Hematopoietic multipotent progenitor cell treated with erythropoietin and hydrocortisone succinate and interleukin-3 and kit ligand, for 4 days (in vitro differentiated cells): ENCODE results near the gene CNTNAP2.

ENCODE experiments used
- DNase-seq: peaks from one replicate; pipeline ENCODE4 v3.0.0-alpha.2; 2015

The CNTNAP2 gene

DNA sequence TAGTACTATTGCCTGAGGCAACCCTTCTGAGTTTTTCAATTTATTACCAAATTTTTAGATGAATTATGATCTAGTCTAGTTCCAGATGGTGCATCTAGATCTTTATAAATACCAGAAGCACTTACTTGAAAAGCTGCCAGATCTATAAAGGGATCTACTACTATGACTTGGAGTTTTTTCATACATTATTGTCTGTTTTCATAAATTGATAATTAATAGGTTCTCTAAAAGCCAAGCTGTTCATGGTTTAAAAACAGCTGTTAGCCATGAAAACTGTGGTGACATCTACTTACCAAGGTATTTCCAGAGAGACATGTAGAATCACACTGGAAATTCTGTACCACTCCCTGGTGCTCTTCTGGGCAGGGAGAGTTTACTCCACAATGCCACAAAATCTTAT lies 1687.4 kb downstream of the CNTNAP2 start:
- peak; percentile 6 for DNase-seq

DNA sequence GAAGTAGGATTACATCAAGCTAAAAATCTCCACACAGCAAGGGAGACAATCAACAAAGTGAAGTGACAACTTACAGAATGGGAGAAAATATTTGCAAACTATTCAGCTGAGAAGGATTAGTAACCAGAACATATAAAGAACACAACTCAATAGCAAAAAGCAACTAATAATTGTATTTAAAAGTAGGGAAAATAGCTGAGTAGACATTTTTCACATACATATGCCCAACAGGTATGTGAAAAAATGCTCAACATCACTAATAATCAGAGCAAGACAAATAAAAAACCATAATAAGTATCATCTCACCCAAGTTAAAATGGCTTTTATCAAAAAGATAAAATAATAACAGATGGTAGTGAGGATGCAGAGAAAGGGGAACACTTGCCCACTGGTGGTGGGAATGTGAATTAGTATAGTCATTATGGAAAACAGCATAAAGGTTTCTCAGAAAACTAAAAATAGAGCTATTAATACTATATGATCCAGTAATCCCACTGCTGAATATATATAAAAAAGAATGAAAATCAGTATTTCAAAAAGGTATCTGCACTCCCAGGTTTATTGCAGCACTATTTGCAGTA lies 1689.5 kb downstream of the CNTNAP2 start:
- no peak for DNase-seq

DNA sequence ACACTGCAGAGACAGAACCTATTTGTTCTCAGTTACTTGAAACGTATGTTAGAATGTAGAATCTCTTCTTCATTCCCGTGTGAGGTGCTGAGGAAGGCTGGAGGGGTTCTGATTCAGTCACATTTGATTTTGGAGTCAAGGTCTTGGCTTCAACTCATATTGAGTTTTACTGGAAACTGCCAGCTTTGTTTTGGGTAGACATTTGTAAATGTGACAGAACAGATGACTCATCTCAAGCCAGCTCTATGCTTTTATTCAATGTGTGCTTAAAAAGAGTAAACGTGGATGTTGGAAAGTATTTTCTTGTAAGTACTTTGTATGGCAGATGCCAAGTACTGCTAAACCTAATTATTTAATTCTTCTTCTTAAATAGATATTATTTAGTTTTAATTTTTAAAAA lies 1693.2 kb downstream of the CNTNAP2 start:
- DNase-seq: no peak

DNA sequence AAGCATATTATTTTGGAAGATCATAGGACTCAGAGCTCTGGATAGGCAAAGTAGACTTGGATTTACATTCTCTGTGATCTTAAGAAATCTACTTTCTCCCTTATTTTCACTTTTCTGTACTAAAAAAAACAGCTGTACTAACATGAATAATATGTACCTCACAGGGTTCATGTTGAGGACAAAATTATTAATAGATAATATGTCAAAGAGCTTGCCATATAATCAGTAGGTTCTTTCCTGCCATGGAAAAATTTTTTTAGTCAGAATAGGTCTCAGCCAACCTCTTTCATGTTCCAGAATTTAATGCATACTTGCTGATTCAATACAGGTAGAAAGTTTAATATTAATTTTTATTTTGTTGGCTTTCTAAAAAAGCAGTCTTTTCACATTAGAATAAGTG lies 1693.7 kb downstream of the CNTNAP2 start:
- no peak for DNase-seq

DNA sequence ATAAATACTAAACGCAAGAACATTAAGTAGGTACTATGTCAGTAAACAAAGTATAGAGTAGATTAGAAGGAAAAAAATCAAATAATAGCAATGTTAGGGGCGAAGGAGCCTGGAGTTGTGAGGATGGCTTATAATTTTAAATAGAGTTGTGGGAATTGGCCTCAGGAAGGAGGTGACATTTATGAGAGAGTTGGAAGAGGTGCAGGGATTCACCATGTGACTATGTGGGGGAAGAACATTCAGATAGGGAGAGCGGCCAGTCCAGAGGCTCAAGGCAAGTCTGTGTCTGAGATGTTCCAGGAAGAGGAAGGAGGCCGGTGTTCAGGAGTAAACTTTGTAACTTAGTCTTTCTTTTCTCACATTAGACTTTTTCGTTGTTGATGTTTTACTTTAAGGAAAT lies 1695.3 kb downstream of the CNTNAP2 start:
- no peak for DNase-seq

DNA sequence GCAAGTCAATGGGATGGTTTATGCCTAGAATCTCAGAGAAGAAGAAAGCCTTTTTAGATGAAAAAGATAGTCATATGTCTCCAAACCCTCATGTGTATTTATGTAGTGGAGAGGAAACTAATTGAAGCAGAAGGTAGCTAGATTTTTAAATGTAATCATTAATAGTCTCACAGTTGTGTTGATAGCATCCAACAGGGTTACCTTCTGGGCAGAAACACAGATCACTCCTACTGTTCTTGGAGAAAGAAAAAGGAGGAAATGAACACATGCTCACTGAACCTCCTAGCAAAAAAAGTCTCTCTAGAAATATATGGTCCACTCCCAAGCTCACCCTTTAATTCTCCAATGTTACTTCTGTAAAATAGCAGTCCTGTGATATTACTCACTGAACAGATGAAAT lies 1696.7 kb downstream of the CNTNAP2 start:
- no peak for DNase-seq

DNA sequence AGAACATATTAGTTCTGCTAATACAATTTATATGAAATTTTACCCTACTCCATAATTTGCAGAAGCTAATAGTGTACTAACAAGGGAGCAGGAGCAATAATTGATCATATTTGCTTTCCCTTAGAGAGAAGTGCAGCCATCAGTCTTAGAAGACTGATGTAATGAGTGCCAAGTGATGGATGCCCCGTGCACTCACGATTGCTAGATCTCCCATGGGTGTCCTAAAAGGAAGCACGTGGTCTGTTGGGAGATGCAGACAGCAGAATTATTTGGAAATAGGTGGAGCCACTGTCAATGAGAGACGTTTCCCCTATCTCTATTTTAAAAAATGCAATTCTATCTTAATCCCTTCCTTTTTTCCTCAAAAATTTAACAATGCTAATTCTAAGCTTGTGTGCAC lies 1701.7 kb downstream of the CNTNAP2 start:
- DNase-seq: no peak

DNA sequence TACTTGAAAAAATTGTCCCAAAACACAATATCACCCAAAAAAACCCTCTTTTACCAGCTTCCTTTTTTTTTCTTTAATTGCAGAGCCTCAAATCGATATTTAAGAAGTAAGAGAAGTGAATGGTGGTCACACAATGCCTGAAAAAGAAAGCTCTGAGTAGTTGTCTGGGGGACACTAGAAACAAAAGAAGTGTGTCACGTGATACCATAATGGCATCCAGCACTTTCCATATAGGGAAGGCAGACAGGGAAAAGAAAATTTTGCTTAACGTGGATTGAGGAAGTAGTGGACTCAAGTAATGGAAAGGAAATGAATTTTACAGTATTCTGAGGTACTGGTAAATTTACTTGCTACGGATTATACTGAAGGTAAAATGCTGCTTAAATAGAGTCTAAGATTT lies 1708.1 kb downstream of the CNTNAP2 start:
- DNase-seq: no peak

DNA sequence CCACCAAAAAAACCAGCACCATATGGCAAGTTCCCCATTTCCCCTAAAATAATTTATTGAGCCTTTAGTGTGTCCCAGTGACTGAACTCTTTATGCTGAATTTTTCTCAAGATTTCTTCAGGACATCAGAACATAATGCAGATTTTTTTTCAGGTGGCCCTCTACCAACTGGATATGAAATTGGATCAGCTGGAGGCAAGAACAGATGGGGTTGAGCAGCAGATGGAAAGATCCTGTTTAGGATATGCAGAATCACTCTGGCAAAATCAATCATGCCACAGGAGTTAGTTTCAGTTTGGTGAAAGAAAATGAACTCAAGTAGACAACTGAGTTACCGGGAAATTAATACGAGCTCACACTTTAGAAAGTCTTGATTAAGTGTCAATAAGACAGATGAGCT lies 1712.4 kb downstream of the CNTNAP2 start:
- no peak for DNase-seq

DNA sequence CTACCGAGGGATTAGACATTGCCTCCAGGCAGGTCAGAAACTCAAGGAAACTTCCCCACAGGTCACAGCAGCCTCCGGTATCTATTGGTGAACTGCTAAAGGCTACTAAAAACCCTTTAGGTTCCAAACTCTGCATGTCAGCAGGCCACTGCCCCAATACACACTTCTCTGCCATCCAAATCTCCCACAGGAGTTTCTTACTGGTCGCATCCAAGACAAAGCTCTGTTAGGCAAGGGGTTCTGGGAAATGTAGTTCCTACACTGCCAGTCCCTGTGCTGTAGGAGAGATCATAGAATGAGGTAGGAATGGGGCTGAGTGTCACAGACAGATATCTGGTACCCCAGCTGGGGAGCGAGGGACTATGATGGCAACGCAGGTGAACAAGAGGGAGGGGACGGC lies 1717.0 kb downstream of the CNTNAP2 start:
- DNase-seq: no peak

DNA sequence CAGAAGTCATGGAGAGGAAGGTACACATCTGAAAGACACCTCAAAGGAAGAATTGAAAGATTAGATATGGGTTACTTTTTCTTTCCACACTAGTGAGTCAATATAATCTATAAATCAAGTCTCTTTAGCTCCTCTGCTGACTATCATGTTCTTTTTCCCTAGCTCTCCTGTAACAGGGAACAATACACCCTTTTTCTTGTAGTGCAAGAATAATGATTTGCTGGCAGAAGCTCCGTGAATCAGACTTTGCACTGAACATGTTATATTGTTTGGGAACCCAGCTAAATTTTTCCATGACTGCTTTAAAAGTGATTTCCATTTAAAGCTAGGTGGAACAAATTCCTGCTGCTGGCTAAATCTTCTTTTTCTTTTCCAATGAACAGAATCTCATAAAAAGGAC lies 1717.4 kb downstream of the CNTNAP2 start:
- no peak for DNase-seq

DNA sequence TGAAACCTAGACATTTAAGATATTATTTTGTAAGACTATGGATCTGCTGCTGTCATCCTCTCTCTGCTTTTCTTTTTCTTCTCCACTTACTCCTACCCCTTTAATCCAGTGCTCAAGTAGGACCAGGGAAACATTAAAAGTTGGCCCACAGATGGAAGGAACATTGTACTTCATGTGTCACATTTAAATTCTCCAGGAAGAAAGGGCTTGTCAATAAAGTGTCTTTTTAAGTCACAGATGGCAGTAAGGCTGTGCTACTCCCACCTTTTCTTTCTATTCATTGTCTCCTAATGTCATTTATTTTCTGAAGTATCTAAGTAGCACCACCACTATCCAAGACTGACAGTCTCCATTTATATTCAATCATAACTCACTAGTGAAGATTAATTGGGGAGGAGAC lies 1736.2 kb downstream of the CNTNAP2 start:
- DNase-seq: no peak

DNA sequence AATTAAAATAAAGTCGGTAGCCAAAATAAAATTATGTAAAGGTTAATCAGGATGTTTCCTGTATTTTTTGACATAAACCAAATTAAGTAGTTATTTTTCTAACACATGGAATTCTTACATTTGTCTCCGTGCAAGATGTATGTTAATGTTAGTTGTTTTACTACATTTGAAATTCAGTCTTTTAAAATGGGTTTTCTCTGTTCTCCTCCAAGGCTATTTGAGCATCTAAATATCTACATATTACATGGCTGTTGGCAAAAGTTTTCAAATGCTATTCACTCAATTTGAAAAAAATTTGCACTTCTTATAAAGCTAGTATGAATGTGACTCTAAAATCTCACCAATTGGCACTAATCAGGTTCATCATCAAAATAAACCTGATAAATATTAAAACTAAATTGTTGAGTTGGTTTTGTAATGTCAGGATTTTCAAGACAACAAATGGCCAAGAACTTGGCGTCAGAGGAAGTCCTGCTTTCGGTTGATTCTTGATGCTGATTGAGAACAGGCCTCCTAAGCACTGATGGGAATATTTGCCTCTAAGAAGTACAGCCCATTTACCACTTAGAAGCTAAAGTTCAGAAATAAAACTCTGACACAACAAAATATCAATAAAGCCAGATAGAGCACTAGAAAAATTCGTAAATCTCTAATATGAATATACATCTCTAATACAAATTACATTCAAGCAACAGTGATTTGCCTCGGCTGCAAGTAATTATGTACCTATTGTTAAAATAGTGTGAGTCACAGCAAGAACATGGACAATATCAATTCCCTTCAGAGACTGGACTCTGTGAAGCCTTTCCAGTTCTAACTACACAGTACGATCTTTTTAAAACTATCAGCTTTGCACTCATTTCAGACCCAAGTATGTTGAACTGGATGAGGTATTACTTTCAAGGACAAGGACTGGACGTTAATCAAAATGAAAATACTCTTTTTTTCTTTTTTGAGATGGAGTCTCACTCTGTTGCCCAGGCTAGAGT lies 1740.8 kb downstream of the CNTNAP2 start:
- DNase-seq: no peak

DNA sequence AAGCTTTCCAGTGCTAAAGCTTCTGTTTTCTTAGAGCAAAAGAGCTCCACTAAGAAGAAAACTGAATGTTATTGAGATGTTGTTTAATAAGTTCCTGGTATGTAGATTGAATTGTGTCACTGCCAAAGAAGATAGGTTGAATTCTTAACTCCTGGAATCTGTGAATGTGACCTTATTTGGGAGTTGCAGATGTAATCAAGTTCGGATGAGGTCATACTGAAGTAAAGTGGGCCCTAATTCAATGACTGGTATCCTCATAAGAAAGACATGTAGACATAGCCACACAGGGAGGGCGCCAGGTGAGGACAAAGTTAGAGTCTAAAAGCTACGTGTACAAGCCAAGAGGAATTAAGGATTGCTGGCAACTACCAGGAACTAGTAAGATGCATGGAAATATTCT lies 1741.8 kb downstream of the CNTNAP2 start:
- no peak for DNase-seq

DNA sequence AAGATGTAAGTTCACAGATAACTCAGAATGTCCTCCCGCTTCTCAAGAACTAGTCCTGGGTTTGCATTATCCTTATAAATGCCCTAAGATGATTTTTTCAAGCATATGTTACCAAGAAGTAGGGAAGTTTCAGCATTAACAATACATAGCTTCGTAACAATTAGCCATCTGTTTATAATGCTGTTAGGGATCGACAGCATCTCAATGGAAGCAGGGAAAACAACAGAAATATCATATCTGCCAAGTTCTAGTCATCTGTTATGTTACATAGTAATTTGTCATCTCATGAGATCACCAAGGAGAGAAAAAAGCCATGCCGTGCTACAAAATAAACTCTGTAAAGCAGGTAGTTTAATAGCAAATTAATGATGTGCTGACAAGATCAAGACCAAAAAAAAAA lies 1742.4 kb downstream of the CNTNAP2 start:
- DNase-seq: no peak

DNA sequence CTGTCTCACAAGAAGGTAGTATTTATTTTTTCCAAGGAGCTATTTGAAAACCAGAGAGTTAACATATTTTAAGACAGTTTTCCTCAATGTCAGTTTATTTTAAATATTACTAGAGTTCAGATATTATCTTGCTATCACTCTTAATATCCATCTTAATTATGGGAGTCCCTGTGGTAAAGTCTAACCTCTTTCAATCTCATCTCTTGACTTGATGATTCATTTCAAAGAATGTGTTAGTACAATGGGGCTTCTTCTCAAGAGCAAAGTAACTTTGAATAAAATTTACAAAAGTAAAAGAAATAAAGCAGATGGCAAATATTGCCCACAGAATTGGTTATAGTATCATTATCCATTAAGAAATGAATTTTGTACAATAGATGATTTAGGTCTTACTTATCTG lies 1742.9 kb downstream of the CNTNAP2 start:
- no peak for DNase-seq

DNA sequence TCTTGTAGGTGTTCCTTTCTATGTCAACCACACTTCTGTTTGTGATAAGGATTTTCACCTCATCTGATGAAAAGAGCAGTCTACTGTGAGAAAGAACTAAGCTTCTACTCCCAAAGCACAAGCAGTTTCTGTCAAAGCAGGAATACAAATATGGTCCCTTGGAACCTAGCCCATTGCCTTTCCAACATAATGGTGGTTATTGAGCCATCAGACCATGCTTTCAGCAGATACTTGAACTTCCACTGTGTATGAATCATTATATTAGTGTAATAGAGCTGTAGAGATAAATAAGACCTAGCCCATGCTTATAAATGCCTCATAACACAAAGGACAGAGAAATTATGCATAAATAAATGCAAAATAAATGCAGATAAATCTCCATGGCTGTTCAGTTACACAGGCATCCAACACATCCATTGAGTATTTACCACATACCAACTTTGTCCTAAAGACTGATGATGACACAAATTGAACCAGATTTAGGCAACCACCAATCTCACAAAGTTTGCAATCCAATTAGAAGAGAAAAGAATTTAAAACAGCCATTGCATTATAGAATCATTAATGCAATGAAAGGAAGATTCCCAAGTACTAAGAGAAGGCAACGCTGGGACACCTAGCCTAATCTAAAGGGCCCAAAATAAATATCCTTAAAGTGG lies 1744.6 kb downstream of the CNTNAP2 start:
- DNase-seq: no peak

DNA sequence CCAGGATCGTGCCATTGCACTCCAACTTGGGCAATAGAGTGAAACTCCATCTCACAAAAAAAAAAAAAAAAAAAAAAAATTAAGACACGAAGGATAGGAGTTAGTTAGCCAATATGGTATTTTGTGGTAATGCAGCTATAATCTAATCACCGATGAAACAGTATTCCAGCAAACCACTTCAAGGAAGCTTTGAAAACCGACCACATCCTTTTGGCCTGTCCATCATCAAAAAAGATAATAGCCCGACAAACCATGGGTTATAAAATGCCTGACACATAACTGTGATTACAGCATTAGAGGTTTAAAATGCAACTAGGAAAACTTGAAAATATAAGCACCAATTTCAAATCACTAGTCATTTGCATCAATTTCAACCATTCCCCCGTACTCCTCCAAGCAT lies 1745.3 kb downstream of the CNTNAP2 start:
- peak; percentile 31 for DNase-seq

DNA sequence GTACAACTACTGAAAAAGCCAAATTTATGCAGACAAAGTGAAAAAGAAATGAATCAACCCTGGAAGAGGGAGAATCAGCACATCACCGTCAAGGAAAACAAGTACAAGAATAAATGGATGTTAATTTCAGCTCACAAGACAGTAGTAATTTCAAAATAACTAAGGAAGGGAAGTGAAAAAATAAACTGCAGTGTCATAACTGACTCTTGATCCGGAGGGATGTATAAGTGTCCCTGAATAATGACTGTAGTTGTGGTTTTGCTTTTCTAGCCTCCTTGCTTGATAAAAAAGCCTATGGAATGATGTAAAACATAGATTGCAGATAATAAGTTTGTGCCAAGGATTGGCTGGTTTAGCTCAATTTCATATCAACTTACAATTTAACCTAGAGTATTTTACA lies 1752.9 kb downstream of the CNTNAP2 start:
- DNase-seq: peak; percentile 37

DNA sequence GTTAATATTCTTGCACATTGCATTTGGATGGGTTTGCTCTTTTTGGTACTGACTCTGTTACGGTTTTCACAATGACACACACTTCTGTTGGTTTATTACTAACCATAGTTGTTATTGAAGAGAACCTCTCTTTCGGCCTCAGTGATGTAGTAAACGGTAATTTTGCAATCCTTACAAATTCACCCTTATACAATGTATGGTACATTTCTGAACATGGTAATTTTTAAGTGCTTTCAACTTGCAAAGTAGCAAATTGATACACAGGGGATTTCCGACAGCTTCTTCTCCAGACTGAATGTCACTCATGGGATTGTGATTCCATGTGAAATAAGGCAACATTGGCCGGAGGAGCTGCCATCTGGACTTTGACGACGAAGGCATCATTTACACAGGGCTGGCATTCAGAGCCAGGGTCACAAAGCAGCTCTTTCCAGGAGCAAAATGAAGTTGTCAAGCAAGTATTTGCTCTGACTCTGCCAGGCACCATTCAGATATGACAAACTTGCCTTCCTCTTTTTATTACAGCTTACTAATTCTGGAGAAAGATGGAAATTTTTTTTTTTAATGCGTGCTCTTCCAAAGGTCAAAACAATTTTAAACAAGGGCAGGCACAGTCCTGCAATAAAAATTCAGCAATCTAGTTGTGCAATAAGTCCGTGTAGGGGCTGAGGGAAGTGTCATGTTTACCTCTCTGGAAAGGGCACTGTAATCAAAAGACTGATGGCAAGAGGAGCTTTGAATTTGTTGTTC lies 1762.5 kb downstream of the CNTNAP2 start:
- DNase-seq: no peak

DNA sequence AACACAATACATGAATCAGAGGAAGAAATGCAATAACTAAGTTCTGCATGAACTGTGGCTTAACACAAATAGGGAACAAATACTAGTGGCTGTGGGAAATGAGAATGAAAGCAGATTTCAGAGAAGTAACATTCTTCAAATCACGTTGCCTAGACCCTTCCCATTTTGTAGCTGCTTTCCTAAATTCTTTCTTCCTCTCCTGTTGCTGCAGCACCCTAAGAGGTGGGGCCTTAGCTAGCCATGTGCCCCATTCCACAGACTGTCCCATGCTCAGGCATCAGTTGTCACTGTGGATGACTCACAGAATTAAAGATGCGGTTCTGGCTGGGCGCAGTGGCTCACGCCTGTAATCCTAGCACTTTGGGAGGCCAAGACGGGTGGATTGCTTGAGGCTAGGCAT lies 1769.3 kb downstream of the CNTNAP2 start:
- DNase-seq: no peak

DNA sequence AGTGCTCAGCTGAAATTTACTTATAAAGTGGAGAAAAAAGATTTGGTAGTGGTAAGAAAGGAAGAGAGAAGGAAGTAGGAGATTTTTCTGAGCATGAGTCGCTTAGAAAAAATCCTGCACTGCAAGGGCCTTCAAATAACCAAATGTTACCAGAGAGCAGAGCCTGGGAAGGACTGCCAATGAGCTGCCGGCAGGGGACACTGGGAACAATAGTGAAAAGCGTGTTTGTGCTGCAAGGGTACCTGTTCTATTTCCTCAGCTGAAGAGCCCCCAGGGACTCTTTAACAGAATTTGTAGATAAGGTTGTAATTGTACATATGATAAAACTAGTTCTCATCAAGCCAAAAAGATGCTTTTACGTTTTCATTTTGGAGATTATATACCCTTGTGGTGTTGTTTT lies 1777.7 kb downstream of the CNTNAP2 start:
- DNase-seq: no peak

DNA sequence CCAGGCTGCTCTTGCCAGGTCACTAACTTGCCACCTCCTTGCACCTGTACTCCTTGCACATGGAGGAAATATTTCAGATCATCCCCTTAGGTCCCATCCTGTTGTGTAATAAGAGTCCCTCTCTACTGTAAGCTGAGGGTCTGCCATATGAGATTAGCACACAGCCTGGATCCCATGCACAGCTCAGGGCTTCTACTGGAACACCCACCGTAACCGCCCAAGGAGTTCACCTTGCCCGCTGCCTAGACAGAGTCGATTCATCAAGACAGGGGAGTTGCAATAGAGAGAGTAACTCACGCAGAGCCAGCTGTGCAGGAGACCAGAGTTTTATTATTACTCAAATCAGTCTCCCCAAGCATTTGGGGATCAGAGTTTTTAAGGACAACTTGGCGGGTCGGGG lies 1779.5 kb downstream of the CNTNAP2 start:
- no peak for DNase-seq
